ENCODE results near the gene NUP93. TPM values are rescaled to one million over a fixed set of nuclear protein-coding genes. Genes with fewer than 3 reads are reported as not detected.
"Not testable (repeated sequence)": the region's sequence is repeated elsewhere in the genome, so short reads cannot be mapped to it uniquely, and the experiment has no call there.

NUP93 gene
- total RNA-seq, 2 experiments from 2014 or later, result 45.6 to 47.2 TPM

DNA sequence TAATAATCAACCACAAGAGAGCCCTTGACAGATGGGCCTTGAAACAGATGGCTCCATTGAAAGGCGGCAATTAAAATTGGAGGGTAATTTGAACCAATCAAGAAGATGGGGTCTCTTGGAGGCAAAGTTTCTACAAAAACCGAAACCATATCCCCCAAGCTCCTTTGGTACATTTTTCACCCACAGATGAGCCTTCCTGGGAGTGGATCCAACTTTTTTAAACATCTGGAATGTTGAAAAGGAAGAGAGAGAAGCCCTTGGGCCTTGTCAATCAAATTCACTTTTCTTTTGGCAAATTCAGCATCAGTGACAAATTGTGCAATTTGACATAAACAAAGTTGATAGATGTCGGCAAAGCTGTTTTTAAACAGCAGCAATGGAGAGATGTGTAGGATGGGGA, 13.2 kb upstream of the NUP93 start:
- no peaks in the 10 kb centered on the region for H3K36me3 ChIP-seq (ENCODE audit: insufficient read depth, low read length)
- ChIA-PET CTCF (no interaction called here), POLR2A (no interaction called here)
- H3K27me3 ChIP-seq (ENCODE audit: control insufficient read depth in 1 of 2, insufficient read depth in 2 of 2, low read length in 2 of 2), result no peaks in the 10 kb centered on the region
- H3K4me1 ChIP-seq (ENCODE audit: insufficient read depth, low read length), result no peaks in the 10 kb centered on the region
- Mint-ChIP-seq H3K9me3 (no peaks in the 10 kb centered on the region), H3K27me3 (no peaks in the 10 kb centered on the region), H3K4me3 (no peak overlapping the region), H3K36me3 (ENCODE audit: low read depth) (no peaks in the 10 kb centered on the region), H3K4me1 (ENCODE audit: low read depth) (no peaks in the 10 kb centered on the region), H3K27ac (no peak overlapping the region)
- ATAC-seq (ENCODE audit: poor library complexity) (no peak), DNase-seq (no peak)
- no peak overlapping the region for H3K4me3 ChIP-seq (ENCODE audit: low read length)
- TF ChIP-seq, protein P1, sequence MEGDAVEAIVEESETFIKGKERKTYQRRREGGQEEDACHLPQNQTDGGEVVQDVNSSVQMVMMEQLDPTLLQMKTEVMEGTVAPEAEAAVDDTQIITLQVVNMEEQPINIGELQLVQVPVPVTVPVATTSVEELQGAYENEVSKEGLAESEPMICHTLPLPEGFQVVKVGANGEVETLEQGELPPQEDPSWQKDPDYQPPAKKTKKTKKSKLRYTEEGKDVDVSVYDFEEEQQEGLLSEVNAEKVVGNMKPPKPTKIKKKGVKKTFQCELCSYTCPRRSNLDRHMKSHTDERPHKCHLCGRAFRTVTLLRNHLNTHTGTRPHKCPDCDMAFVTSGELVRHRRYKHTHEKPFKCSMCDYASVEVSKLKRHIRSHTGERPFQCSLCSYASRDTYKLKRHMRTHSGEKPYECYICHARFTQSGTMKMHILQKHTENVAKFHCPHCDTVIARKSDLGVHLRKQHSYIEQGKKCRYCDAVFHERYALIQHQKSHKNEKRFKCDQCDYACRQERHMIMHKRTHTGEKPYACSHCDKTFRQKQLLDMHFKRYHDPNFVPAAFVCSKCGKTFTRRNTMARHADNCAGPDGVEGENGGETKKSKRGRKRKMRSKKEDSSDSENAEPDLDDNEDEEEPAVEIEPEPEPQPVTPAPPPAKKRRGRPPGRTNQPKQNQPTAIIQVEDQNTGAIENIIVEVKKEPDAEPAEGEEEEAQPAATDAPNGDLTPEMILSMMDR (IDR thresholded peaks at IDR 0.05), result no peak
- H3K9me3 ChIP-seq (ENCODE audit: control insufficient read depth in 1 of 2, insufficient read depth in 1 of 2, low read length in 2 of 2), result no peaks in the 10 kb centered on the region
- no peak overlapping the region for H3K27ac ChIP-seq (ENCODE audit: low read depth in 1 of 2, low read length in 2 of 2)
- intact Hi-C loops (cut with DNase I, micrococcal nuclease), result no loop called here

DNA sequence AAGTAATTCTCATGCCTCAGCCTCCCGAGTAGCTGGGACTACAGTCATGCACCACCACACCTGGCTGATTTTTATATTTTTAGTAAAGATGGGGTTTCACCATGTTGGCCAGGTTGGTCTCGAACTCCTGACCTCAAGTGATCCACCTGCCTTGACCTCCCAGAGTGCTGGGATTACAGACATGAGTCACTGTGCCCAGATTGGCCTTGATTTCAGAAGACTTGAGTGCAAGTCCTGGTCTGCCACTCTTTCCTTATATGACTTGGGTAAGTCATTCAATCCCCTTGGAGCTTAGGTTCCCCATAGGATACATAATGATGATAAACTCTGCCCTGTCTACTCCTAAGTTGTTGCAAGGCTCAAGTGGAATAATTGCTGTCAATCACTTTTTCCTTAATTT, 12.4 kb upstream of the NUP93 start:
- POLR2A ChIA-PET; H3K27ac Mint-ChIP-seq; ATAC-seq (ENCODE audit: poor library complexity); intact Hi-C loops (cut with DNase I, micrococcal nuclease); H3K4me1 Mint-ChIP-seq (ENCODE audit: low read depth); DNase-seq; H3K9me3 Mint-ChIP-seq; H3K4me3 Mint-ChIP-seq; H3K27me3 ChIP-seq (ENCODE audit: control insufficient read depth in 1 of 2, insufficient read depth in 2 of 2, low read length in 2 of 2); H3K27me3 Mint-ChIP-seq; H3K36me3 Mint-ChIP-seq (ENCODE audit: low read depth); H3K4me3 ChIP-seq (ENCODE audit: low read length); H3K9me3 ChIP-seq (ENCODE audit: control insufficient read depth in 1 of 2, insufficient read depth in 1 of 2, low read length in 2 of 2); H3K4me1 ChIP-seq (ENCODE audit: insufficient read depth, low read length); H3K36me3 ChIP-seq (ENCODE audit: insufficient read depth, low read length); H3K27ac ChIP-seq (ENCODE audit: low read depth in 1 of 2, low read length in 2 of 2): not testable (repeated sequence)
- CTCF ChIA-PET, result interaction anchor here (1.1 kb wide), 1 partner anchor 15 kb away, joined by 4 read pairs; no protein-coding TSS in a partner anchor

GRCh38 chr16:56722200-56722842, 7.6 kb upstream of the NUP93 start:
- H3K4me3 ChIP-seq (ENCODE audit: low read length), result no peak overlapping the region
- no peak for DNase-seq
- H3K27me3 ChIP-seq (ENCODE audit: control insufficient read depth in 1 of 2, insufficient read depth in 2 of 2, low read length in 2 of 2), result no peaks in the 10 kb centered on the region
- ChIA-PET CTCF (no interaction called here), POLR2A (no interaction called here)
- Mint-ChIP-seq H3K27me3 (no peaks in the 10 kb centered on the region), H3K4me1 (ENCODE audit: low read depth) (peaks cover 1% of the 10 kb centered on the region), H3K4me3 (no peak overlapping the region), H3K27ac (no peak overlapping the region), H3K9me3 (no peaks in the 10 kb centered on the region), H3K36me3 (ENCODE audit: low read depth) (no peaks in the 10 kb centered on the region)
- no peaks in the 10 kb centered on the region for H3K4me1 ChIP-seq (ENCODE audit: insufficient read depth, low read length)
- intact Hi-C loops (cut with DNase I, micrococcal nuclease), result loop anchor here in 1 of 2 experiments (10.0 kb wide), 1 partner anchor 212 kb away; the partner anchor contains the start of gene HERPUD1
- no peaks in the 10 kb centered on the region for H3K9me3 ChIP-seq (ENCODE audit: control insufficient read depth in 1 of 2, insufficient read depth in 1 of 2, low read length in 2 of 2)
- no peaks in the 10 kb centered on the region for H3K36me3 ChIP-seq (ENCODE audit: insufficient read depth, low read length)
- TF ChIP-seq, protein P1 (IDR thresholded peaks at IDR 0.05), result no peak
- H3K27ac ChIP-seq (ENCODE audit: low read depth in 1 of 2, low read length in 2 of 2), result no peak overlapping the region
- ATAC-seq (ENCODE audit: poor library complexity), result no peak

GRCh38 chr16:56724191-56724590, 5.7 kb upstream of the NUP93 start:
- no peak overlapping the region for H3K27ac ChIP-seq (ENCODE audit: low read depth in 1 of 2, low read length in 2 of 2)
- POLR2A ChIA-PET, result no interaction called here
- H3K36me3 ChIP-seq (ENCODE audit: insufficient read depth, low read length), result no peaks in the 10 kb centered on the region
- peaks cover 5% of the 10 kb centered on the region for H3K4me1 ChIP-seq (ENCODE audit: insufficient read depth, low read length)
- TF ChIP-seq, protein P1 (IDR thresholded peaks at IDR 0.05), result no peak
- CTCF ChIA-PET, result interaction anchor here (0.7 kb wide), 1 partner anchor 22 kb away, joined by 3 read pairs; no protein-coding TSS in a partner anchor
- intact Hi-C loops (cut with DNase I, micrococcal nuclease), result loop anchor here in 1 of 2 experiments (10.0 kb wide), 1 partner anchor 211 kb away; the partner anchor contains the start of gene HERPUD1
- Mint-ChIP-seq H3K4me3 (no peak overlapping the region), H3K9me3 (no peaks in the 10 kb centered on the region), H3K36me3 (ENCODE audit: low read depth) (no peaks in the 10 kb centered on the region), H3K27ac (no peak overlapping the region), H3K4me1 (ENCODE audit: low read depth) (peaks cover 14% of the 10 kb centered on the region), H3K27me3 (no peaks in the 10 kb centered on the region)
- DNase-seq (no peak), ATAC-seq (ENCODE audit: poor library complexity) (no peak)
- H3K4me3 ChIP-seq (ENCODE audit: low read length), result no peak overlapping the region
- H3K27me3 ChIP-seq (ENCODE audit: control insufficient read depth in 1 of 2, insufficient read depth in 2 of 2, low read length in 2 of 2), result no peaks in the 10 kb centered on the region
- no peaks in the 10 kb centered on the region for H3K9me3 ChIP-seq (ENCODE audit: control insufficient read depth in 1 of 2, insufficient read depth in 1 of 2, low read length in 2 of 2)

Measured in CD4-positive, alpha-beta T cell (primary cell).